ENCODE results near the gene PLCB4. TPM values are rescaled to one million over a fixed set of nuclear protein-coding genes. Genes with fewer than 3 reads are reported as not detected.

Gene PLCB4
- total and polyA plus RNA-seq, 2 donors = 4.8 to 7.6 TPM

GRCh38 chr20:9276966-9277468 is 208.1 kb downstream of the PLCB4 start:
- Histone ChIP-seq H3K36me3 (ENCODE audit: control insufficient read depth in 2 of 2, insufficient read depth in 2 of 2, low read length in 1 of 2) (no peaks in the 10 kb centered on the region), H3K27me3 (ENCODE audit: control insufficient read depth in 2 of 2, insufficient read depth in 1 of 2, low read length in 1 of 2) (no peaks in the 10 kb centered on the region), H3K4me1 (ENCODE audit: control insufficient read depth in 2 of 2, insufficient read depth in 2 of 2, low read length in 2 of 2) (no peaks in the 10 kb centered on the region), H3K9me3 (ENCODE audit: control insufficient read depth in 2 of 2, insufficient read depth in 1 of 2, low read length in 1 of 2) (no peaks in the 10 kb centered on the region), H3K27ac (ENCODE audit: low read depth in 1 of 2, low read length in 1 of 2) (no peak overlapping the region), H3K4me3 (ENCODE audit: low read length in 2 of 2) (no peak overlapping the region)
- 95% methylated on average over 4 of the region's 4 CpGs for WGBS
- no peak for DNase-seq (ENCODE audit: low read depth in 6 of 9, low spot score in 9 of 9)

DNA sequence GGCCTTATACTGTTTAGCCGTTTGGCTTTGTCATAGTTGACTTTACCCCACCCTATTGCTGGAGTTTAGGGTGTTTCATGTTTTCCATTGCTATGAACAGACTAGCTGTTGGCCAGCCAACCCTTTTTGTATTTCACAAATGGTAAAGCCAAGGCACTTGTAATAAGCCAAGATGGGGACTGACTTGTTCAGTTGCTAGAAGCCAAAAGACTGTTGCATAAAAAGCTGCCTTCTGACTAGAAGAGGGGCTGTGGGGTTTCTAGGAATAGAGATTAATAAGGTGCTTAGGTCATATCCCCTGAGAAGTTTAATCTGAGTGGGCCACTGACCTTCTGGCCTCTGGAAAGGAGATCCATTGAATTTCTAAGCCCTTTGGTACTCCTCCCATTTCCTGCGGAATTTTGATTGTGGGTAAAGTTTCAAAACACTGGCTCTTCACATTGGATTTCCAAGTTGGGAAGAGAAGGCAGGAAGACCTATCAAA is 211.1 kb downstream of the PLCB4 start:
- no peak overlapping the region for H3K27ac ChIP-seq (ENCODE audit: low read depth in 1 of 2, low read length in 1 of 2)
- no peaks in the 10 kb centered on the region for H3K4me1 ChIP-seq (ENCODE audit: control insufficient read depth in 2 of 2, insufficient read depth in 2 of 2, low read length in 2 of 2)
- H3K27me3 ChIP-seq (ENCODE audit: control insufficient read depth in 2 of 2, insufficient read depth in 1 of 2, low read length in 1 of 2) = no peaks in the 10 kb centered on the region
- H3K4me3 ChIP-seq (ENCODE audit: low read length in 2 of 2) = no peak overlapping the region
- 95% methylated on average over 2 of the region's 2 CpGs for WGBS
- no peaks in the 10 kb centered on the region for H3K9me3 ChIP-seq (ENCODE audit: control insufficient read depth in 2 of 2, insufficient read depth in 1 of 2, low read length in 1 of 2)
- H3K36me3 ChIP-seq (ENCODE audit: control insufficient read depth in 2 of 2, insufficient read depth in 2 of 2, low read length in 1 of 2) = no peaks in the 10 kb centered on the region
- DNase-seq (ENCODE audit: low read depth in 6 of 9, low spot score in 9 of 9) = no peak

GRCh38 chr20:9280666-9281065 is 211.8 kb downstream of the PLCB4 start:
- H3K27ac ChIP-seq (ENCODE audit: low read depth in 1 of 2, low read length in 1 of 2) = no peak overlapping the region
- H3K4me3 ChIP-seq (ENCODE audit: low read length in 2 of 2) = no peak overlapping the region
- no peak for DNase-seq (ENCODE audit: low read depth in 6 of 9, low spot score in 9 of 9)
- no peaks in the 10 kb centered on the region for H3K27me3 ChIP-seq (ENCODE audit: control insufficient read depth in 2 of 2, insufficient read depth in 1 of 2, low read length in 1 of 2)
- H3K36me3 ChIP-seq (ENCODE audit: control insufficient read depth in 2 of 2, insufficient read depth in 2 of 2, low read length in 1 of 2) = no peaks in the 10 kb centered on the region
- 46% methylated on average over 5 of the region's 5 CpGs for WGBS
- no peaks in the 10 kb centered on the region for H3K4me1 ChIP-seq (ENCODE audit: control insufficient read depth in 2 of 2, insufficient read depth in 2 of 2, low read length in 2 of 2)
- no peaks in the 10 kb centered on the region for H3K9me3 ChIP-seq (ENCODE audit: control insufficient read depth in 2 of 2, insufficient read depth in 1 of 2, low read length in 1 of 2)

- WGBS = 92% methylated on average over 1 of the region's 1 CpG
- no peak for DNase-seq (ENCODE audit: low read depth in 6 of 9, low spot score in 9 of 9)
Observed at GRCh38 chr20:9281803-9282202, 212.9 kb downstream of the PLCB4 start.

DNA sequence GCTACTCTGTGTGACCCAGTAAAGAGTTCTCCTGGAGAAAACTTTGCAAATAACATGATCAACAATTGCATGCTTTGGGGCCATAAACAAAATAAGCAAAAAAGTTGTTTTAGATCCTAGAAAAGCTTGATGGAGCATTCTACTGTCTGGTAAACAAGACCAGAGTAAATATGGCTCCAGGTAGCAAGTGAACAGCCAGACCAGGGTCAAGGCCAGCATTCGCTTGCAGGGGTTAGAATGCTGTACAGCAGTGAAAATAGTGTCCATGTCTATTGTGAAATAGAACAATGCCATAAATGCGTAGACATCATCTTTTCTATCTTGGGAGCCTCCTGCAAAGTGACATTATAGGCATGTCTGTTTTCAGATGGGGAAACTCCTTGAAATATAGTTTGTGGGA is 216.7 kb downstream of the PLCB4 start:
- no peak overlapping the region for H3K27ac ChIP-seq (ENCODE audit: low read depth in 1 of 2, low read length in 1 of 2)
- no peaks in the 10 kb centered on the region for H3K36me3 ChIP-seq (ENCODE audit: control insufficient read depth in 2 of 2, insufficient read depth in 2 of 2, low read length in 1 of 2)
- WGBS = over 99% methylated on average over 2 of the region's 2 CpGs
- no peaks in the 10 kb centered on the region for H3K27me3 ChIP-seq (ENCODE audit: control insufficient read depth in 2 of 2, insufficient read depth in 1 of 2, low read length in 1 of 2)
- no peaks in the 10 kb centered on the region for H3K9me3 ChIP-seq (ENCODE audit: control insufficient read depth in 2 of 2, insufficient read depth in 1 of 2, low read length in 1 of 2)
- no peak for DNase-seq (ENCODE audit: low read depth in 6 of 9, low spot score in 9 of 9)
- no peak overlapping the region for H3K4me3 ChIP-seq (ENCODE audit: low read length in 2 of 2)
- H3K4me1 ChIP-seq (ENCODE audit: control insufficient read depth in 2 of 2, insufficient read depth in 2 of 2, low read length in 2 of 2) = no peaks in the 10 kb centered on the region

More at GRCh38 chr20:9281803-9282202, 212.9 kb downstream of the PLCB4 start:
- no peaks in the 10 kb centered on the region for H3K4me1 ChIP-seq (ENCODE audit: control insufficient read depth in 2 of 2, insufficient read depth in 2 of 2, low read length in 2 of 2)
- H3K9me3 ChIP-seq (ENCODE audit: control insufficient read depth in 2 of 2, insufficient read depth in 1 of 2, low read length in 1 of 2) = no peaks in the 10 kb centered on the region
- H3K4me3 ChIP-seq (ENCODE audit: low read length in 2 of 2) = no peak overlapping the region
- H3K27ac ChIP-seq (ENCODE audit: low read depth in 1 of 2, low read length in 1 of 2) = no peak overlapping the region
- no peaks in the 10 kb centered on the region for H3K27me3 ChIP-seq (ENCODE audit: control insufficient read depth in 2 of 2, insufficient read depth in 1 of 2, low read length in 1 of 2)
- H3K36me3 ChIP-seq (ENCODE audit: control insufficient read depth in 2 of 2, insufficient read depth in 2 of 2, low read length in 1 of 2) = no peaks in the 10 kb centered on the region

GRCh38 chr20:9286501-9287461 is 217.9 kb downstream of the PLCB4 start:
- Histone ChIP-seq H3K4me3 (ENCODE audit: low read length in 2 of 2) (no peak overlapping the region), H3K27me3 (ENCODE audit: control insufficient read depth in 2 of 2, insufficient read depth in 1 of 2, low read length in 1 of 2) (no peaks in the 10 kb centered on the region), H3K36me3 (ENCODE audit: control insufficient read depth in 2 of 2, insufficient read depth in 2 of 2, low read length in 1 of 2) (no peaks in the 10 kb centered on the region), H3K27ac (ENCODE audit: low read depth in 1 of 2, low read length in 1 of 2) (no peak overlapping the region), H3K9me3 (ENCODE audit: control insufficient read depth in 2 of 2, insufficient read depth in 1 of 2, low read length in 1 of 2) (no peaks in the 10 kb centered on the region), H3K4me1 (ENCODE audit: control insufficient read depth in 2 of 2, insufficient read depth in 2 of 2, low read length in 2 of 2) (no peaks in the 10 kb centered on the region)
- no peak for DNase-seq (ENCODE audit: low read depth in 6 of 9, low spot score in 9 of 9)
- whole genome bisulfite sequencing = 97% methylated on average over 3 of the region's 3 CpGs

- H3K4me1 ChIP-seq (ENCODE audit: control insufficient read depth in 2 of 2, insufficient read depth in 2 of 2, low read length in 2 of 2) = no peaks in the 10 kb centered on the region
- no peak overlapping the region for H3K27ac ChIP-seq (ENCODE audit: low read depth in 1 of 2, low read length in 1 of 2)
- no peaks in the 10 kb centered on the region for H3K36me3 ChIP-seq (ENCODE audit: control insufficient read depth in 2 of 2, insufficient read depth in 2 of 2, low read length in 1 of 2)
- H3K4me3 ChIP-seq (ENCODE audit: low read length in 2 of 2) = no peak overlapping the region
- H3K9me3 ChIP-seq (ENCODE audit: control insufficient read depth in 2 of 2, insufficient read depth in 1 of 2, low read length in 1 of 2) = no peaks in the 10 kb centered on the region
- 93% methylated on average over 1 of the region's 1 CpG for WGBS
- no peaks in the 10 kb centered on the region for H3K27me3 ChIP-seq (ENCODE audit: control insufficient read depth in 2 of 2, insufficient read depth in 1 of 2, low read length in 1 of 2)
- DNase-seq (ENCODE audit: low read depth in 6 of 9, low spot score in 9 of 9) = no peak
Observed at GRCh38 chr20:9287826-9288225, 218.9 kb downstream of the PLCB4 start.

DNA sequence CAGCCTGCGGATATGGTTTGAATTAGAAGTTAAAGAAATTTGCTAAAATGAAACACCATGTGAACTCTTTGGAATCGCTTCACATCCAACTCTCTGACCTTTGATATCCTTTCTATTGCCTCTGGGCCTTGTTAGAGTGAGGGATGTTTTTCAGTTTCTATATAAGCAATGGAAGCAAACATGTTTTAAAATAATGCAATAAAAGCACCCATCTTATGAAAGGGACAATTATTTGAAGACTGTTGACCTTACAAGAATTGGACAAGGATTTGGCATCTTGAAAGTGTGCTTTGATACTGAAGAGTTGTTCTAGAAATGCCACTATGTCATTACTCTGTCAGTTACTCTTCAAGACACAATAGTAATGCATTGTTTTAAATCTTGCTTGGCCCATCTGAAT is 221.4 kb downstream of the PLCB4 start:
- Histone ChIP-seq H3K4me1 (ENCODE audit: control insufficient read depth in 2 of 2, insufficient read depth in 2 of 2, low read length in 2 of 2) (no peaks in the 10 kb centered on the region), H3K36me3 (ENCODE audit: control insufficient read depth in 2 of 2, insufficient read depth in 2 of 2, low read length in 1 of 2) (no peaks in the 10 kb centered on the region), H3K4me3 (ENCODE audit: low read length in 2 of 2) (no peak overlapping the region), H3K9me3 (ENCODE audit: control insufficient read depth in 2 of 2, insufficient read depth in 1 of 2, low read length in 1 of 2) (no peaks in the 10 kb centered on the region), H3K27me3 (ENCODE audit: control insufficient read depth in 2 of 2, insufficient read depth in 1 of 2, low read length in 1 of 2) (no peaks in the 10 kb centered on the region), H3K27ac (ENCODE audit: low read depth in 1 of 2, low read length in 1 of 2) (no peak overlapping the region)
- no peak for DNase-seq (ENCODE audit: low read depth in 6 of 9, low spot score in 9 of 9)
- 96% methylated on average over 2 of the region's 2 CpGs for WGBS

- Histone ChIP-seq H3K27ac (ENCODE audit: low read depth in 1 of 2, low read length in 1 of 2) (no peak overlapping the region), H3K27me3 (ENCODE audit: control insufficient read depth in 2 of 2, insufficient read depth in 1 of 2, low read length in 1 of 2) (no peaks in the 10 kb centered on the region), H3K4me1 (ENCODE audit: control insufficient read depth in 2 of 2, insufficient read depth in 2 of 2, low read length in 2 of 2) (no peaks in the 10 kb centered on the region), H3K4me3 (ENCODE audit: low read length in 2 of 2) (no peak overlapping the region), H3K36me3 (ENCODE audit: control insufficient read depth in 2 of 2, insufficient read depth in 2 of 2, low read length in 1 of 2) (no peaks in the 10 kb centered on the region), H3K9me3 (ENCODE audit: control insufficient read depth in 2 of 2, insufficient read depth in 1 of 2, low read length in 1 of 2) (no peaks in the 10 kb centered on the region)
- no peak for DNase-seq (ENCODE audit: low read depth in 6 of 9, low spot score in 9 of 9)
- WGBS = 96% methylated on average over 2 of the region's 2 CpGs
Observed at GRCh38 chr20:9293145-9293544, 224.3 kb downstream of the PLCB4 start.
